NCI-H510A treated with DMSO at 0.1 percent for 48 hours (cell line): Measurements from ENCODE around the gene EXOC3.

Source experiments
- DNase-seq: peaks from one replicate; lab custom pipeline; 2025; lab: John Stamatoyannopoulos, UW

The EXOC3 gene

DNA sequence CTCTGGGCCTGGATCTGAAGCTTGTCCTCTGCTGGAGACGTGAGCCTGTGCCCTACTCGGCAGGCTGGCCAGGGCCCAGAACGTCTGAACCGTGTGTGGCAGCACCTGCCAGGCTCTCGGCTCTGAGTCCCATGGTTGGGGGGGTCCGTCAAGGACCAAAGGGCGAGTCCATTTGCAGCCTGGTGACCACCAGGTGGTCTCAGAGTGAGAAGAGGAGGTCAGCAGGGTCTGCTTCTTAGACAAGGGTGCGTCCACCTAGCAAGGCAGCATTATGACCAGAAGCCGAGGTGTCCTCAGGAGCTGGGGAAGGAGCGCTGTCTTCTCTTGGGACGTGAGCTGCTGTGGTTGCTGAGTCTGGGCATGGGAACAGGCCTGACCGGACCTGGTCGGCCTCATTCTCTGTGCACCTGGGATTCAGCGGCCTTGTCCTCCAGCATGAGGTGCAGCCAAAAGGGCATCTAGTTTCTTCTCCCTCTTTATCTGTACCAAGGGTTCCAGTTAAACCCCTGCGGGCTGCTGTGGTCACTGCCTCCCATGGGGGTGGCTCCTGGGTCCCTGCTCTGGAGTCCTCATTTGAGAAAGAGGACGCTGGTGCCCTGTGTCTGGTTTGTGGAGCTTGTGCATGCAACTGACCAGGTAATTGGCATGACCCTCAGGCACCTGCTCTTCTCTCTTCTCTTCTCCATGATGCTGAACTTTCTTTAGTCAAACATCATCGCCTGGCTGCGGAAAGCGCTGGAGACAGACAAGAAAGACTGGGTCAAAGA is 14.4 kb downstream of the EXOC3 start:
- no peak for DNase-seq

DNA sequence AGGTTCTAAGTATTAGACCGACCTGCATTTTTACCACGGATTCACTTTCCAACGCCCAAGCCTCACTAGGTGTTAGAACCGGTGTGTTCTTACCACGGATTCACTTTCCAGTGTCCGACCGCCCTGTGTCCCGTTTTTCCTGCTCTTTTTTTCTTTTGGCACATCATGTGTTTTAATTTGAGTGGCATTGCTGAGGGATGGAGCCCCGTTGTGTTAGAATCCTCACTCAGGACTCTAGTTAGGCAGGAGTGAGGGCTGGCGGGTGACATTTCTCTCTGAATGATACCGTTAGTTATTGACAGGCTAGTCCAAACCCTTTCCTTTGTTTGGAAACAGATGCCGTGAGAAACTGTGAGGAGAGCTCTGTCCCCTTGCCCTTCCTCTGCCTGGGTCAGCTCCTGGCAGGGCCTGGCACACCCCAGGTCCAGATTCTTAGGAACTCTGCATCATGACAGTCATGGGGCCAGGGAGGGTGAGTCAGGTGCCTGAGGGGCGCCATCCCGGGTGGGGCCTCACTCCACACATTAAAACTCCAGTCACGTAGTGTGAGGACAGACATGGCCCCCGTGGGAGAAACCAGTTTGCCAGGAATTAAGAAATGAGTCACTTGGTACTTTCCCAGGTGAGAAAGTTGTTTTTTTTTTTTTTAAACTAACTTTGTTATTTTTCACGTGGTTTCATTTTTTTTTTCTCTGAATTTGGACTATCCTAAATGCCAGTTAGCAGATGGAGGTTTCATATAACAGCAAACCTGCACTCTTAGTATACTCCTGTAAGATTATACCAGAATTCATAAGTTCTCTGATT is 15.8 kb downstream of the EXOC3 start:
- no peak for DNase-seq

DNA sequence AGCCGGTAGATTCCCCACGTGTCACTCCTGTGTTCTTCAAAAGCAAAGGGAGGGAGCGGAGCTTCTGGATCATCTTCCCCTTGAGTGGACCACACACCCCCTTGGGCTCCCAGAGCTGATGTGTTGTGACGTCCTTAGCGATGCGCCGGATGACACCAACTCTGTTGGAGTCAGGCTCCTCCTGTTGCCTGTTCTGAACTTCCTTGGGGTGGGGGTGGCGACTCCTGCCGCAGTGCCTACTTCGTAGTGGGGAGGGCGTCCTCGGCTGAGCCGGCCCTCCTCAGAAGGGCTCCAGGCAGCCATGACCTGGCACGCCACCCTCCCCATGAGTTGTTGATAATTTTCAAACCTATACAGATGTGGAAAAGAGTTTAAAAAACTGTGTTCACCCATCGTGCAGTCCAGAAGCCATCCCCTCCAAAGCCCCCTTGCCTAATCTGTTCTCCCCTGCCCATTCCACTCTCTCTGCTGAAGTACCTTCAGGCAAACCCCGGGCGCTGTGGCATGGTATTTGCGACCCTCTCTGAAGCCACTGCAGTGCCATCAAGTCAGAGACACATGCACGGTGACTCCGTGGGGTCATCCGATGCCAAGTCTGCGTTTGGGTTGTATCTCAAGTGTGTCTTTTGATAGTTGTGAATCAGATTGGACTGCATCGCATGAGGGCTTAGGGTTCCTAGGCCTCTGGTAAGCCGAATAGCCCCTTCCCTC is 16.7 kb downstream of the EXOC3 start:
- no peak for DNase-seq

DNA sequence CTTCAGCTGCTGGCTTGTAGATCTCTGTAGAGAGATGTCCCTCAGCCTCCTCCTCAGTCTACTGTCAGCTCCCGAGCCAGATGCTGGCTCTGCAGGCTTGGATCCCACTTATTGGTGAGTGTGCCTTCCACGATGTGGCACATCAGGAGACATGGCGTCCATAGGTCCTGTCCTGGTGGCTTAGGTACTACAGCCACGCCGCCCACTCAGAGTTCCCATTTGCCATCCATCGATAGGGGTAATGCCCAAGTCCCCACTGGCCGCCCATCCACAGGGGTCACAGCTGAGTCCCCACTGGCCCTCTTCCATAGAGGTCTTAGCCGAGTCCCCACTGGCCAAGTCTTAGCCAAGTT is 17.3 kb downstream of the EXOC3 start:
- no peak for DNase-seq

DNA sequence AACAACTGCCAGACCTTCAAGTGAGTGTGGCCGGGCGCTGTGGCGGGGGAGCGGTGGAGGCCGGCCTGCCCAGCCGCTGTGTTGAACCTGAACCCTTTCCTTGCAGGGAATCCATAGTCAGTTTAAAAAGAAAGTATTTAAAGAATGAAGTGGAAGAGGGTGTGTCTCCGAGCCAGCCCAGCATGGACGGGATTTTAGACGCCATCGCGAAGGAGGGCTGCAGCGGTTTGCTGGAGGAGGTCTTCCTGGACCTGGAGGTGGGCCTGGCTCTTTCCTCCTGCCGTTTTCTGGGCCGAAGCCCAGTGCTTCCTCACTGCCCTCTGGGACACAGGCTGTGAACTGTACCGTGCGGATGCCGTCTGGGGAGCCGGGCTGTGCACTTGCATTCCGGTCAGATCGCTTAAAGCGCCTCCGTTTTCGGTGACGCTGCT is 19.1 kb downstream of the EXOC3 start:
- DNase-seq = no peak

DNA sequence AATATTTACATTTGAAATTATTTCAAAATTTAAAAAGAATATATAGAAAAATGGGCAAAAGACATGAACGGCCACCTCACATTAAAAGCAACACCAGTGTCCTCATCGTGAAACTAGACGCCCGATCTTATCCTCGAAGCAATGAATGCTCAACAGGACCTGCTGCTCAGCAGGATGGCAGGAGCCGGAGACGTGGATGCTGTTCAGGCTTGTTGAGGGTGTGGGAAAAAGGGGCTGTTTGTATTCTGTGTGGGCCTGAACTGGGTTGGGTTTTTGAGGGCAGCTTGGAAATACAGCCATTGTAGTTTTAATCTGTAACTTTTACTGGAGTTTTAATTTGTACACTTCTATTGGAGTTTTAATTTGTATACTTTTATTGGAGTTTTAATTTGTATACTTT is 20.3 kb downstream of the EXOC3 start:
- no peak for DNase-seq

DNA sequence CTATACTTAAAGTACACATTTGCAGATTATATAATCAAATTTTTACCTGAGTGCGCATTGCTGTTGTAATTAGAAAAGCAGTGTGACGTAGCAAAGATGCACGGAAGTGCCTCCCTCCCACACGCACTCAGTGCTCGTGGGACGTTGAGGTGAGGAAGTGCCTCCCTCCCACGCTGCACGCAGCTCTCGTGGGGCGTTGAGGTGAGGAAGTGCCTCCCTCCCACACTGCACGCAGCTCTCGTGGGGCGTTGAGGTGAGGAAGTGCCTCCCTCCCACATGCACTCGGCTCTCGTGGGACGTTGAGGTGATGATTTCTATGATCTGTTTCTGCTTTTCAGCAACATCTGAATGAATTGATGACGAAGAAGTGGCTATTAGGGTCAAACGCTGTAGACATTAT is 21.0 kb downstream of the EXOC3 start:
- DNase-seq = no peak

DNA sequence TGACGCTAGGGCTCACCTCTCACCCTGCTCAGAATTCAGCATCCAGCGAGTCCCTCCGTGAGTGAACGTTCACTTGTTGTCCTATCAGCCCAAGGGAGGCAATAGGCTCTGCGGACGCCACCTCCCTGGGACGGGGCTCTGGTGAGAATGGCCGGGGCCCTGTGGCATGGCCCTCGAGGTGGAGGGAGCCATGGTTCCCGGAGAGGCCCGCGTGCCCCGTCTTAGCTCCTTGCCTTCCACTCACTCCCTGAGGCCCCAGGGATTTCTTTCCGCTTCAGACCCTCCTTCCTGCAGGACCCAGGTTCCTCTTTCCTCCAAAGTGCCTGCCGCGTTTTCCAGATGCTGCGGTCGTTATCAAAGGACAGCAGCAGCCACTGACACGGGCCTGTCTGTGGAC is 21.5 kb downstream of the EXOC3 start:
- no peak for DNase-seq

DNA sequence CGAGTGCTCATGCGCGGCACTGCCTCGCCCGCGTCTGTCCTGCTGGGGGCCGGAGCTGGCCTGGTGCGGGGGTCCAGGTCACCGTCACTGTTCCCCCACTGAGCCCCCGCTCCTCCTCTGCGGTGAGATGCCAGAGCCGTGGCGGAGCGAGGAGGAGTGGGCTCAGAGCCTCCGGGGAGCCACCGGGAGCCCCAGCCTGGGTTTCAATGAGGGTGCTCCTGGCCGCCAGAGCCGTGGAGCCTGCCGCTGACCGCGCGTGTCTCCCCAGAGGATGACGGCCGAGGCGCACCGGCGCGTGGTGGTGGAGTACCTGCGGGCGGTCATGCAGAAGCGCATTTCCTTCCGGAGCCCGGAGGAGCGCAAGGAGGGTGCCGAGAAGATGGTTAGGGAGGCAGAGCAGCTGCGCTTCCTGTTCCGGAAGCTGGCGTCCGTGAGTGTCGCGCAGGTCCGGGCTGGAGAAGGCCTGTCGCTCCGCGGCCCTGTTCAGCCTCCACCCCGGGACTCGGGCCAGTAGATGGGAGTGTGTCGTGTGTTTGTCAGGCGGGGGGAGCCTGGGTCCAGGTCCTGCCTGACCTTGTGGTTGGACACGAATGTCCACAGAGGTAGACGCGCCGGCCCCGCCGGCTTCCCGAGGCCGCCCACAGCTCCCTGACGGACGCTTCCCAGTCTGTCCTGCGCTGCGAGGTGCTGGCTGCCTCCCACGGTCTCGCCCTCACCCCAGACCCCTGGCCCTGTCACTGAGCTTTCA is 22.0 kb downstream of the EXOC3 start:
- DNase-seq = no peak

DNA sequence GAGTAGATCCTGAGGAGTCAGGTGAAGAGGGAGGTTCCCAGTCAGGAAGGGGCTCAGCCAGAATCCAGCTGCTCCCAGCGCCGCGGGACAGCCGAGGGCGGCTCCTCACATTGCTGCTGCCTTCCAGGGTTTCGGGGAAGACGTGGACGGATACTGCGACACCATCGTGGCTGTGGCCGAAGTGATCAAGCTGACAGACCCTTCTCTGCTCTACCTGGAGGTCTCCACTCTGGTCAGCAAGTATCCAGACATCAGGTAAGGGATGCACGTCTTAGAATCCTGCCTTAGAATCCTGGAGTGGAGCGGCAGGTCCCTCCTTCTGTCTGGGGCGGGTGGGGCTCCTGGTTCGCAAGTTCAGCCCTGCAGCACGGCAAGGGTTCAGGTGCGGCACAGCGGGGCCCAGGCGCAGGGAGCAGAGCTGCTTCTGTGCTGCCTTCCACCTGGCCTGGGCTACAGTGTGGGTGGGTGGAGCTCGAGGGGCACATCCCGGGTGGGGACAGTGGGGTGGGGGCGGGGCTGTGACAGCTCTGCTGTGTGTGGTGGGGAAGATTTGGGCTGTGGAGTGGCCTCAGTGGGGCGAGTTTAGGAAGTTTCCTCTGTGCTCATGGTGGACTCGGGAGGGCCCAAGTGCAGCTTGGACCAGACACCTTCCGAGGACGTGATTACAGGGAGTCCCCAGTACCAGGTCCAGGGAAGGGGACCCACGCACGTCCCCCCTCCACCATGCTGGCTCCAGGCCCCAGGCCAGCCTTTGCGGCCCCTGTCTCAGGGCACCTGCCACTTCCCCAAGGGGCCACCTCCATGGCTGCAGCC is 22.8 kb downstream of the EXOC3 start:
- DNase-seq = no peak

DNA sequence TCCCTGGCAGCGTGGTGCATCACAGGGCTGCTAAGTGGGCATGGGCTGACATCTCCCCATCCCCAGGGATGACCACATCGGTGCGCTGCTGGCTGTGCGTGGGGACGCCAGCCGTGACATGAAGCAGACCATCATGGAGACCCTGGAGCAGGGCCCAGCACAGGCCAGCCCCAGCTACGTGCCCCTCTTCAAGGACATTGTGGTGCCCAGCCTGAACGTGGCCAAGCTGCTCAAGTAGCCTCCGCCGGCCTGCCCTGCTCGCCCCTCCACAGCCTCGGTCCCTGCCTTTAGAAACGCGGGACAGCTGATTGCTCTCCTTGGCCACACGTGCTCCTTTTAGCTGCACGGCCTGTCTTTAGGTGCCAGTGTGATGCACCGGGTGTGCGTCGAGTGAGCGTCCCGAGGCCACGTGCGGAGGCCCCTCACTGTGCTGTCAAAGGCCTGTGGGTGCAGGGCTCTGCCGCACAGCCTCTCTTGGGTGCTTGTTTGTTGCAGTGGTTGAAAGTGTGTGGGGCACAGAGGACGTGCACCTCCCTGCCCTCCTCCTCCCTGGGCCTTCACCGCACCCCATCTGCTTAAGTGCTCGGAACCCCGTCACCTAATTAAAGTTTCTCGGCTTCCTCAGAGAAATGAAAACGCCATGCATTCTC is 23.8 kb downstream of the EXOC3 start:
- DNase-seq = no peak

DNA sequence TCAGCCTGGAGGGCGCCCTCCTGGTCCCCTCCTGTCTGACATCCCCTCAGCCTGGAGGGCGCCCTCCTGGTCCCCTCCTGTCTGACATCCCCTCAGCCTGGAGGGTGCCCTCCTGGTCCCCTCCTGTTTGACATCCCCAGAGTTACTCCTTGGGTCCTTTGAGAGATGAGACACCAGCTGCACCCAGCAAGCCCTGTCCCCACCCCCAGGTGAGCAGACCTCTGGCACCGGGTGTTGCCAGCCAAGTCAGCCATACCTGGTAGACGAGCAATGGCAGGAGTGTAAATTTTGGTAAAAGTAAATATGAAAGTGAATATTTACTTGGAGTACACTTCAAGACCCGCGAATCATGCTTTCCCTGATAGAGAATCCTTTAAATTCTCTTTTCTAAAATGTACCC is 25.4 kb downstream of the EXOC3 start:
- DNase-seq = no peak

DNA sequence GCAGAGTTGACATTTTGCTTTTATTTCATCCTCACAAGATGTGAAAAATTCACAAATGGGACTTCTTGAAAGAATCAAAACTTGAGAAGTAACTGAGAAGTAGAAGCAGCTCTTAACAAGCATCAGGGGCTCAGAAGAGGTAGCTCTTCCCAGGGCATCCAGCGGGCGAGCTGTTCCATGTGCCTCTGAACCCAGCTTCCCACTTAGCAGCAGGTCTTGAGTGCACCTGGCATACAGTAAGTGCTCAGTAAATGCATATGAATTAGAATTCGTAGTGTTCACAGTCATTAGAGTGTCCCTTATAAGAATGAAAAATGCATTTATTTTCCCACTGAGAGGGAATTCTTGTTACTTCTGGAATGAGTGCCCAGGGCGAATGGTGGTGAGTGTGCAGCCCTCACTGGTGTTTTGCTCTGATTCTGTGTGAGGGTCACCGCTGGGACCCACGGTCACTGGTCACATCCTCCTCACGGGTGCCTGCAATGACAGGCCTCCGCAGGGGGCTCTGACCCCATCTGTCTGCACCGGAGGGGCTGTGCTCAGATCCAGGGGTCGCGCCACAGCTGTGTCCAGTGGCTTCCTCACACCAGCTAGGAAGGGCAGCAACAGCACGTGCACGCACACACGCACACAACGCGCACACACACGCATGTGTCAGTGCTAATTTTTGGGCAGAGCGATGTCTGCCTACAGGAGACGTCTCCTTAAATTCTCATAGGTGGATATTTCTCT is 26.9 kb downstream of the EXOC3 start:
- DNase-seq = peak; percentile 22

DNA sequence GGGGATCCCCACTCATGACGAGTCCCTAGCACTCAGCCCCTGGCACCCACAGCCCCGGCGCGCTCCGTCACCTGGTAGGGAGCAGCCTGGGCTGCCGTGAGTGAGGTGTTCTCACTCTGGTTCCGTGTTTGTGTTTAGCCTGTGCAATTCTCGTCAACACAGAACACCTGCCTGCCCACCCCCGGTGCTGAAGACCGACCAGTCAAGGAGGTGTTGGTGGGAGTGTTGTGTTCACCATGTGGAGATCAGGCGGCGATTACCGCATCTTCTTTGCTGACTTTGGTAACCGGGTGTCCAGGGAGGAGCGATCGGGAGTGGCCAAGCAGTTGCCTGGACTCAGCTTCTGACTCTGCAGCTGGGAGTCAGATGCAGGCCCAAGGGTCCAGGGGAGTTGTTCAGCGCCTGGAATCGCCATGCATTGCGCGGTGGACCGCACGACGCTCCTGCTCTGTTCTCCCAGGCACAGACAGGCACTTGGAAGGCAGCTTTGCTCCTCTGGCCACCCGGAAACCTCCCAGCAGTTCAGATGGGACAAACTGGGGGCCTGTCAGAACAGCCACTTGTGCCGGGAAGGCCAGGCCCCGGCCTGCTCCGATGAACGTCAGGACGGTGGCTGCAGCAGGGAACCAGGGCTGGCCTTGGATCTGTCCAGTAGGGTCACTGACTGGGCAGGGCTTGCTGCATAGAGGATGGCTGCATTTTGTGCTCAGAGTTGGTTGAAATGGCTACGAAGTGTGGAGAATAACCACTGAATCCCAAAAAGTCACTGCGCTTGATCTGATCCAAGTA is 28.2 kb downstream of the EXOC3 start:
- DNase-seq = peak; percentile 42

DNA sequence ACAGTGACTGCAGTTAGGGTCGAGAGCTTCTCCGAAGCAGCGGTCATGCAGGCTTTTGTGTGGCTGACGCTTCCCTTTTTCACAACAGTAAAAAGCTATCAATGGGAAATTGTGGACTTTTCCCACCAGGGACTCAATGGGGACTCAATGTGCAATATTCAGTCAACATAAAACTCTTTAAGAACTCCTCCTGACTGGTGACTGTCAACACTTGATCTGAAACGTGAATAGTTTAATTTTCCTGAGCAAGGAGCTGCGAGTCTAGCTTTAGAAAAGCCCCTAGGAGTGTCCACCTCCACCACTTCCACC is 28.7 kb downstream of the EXOC3 start:
- peak; percentile 53 for DNase-seq

DNA sequence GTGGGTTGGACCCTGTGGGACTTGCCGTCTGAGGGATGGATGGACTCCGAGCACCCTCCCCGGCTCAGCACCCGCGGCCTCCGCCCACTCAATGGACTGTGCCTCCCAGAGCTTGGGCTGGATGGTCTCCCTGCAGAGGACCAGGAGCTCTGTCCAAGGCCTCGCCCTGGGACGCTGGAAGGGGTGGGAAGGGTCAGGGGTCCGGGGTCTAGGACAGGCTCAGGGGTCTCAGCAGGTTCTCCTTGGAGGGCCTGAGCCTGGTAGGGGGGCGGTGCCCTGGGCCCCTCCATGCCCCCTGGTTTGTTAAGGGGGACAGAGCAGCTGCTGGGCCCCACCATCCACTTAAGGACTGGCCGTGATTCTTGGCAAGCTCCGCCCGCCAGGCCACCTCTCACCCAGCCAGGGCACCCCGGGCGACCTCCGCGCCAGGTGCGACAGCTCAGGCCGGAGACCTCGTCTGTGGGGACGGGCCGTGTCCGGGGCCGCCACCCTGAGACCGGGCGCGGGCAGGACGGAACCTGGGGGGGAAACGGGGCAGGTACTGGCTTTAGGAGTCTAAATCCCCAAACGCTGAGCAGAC is 29.2 kb downstream of the EXOC3 start:
- DNase-seq = peak; percentile 53

DNA sequence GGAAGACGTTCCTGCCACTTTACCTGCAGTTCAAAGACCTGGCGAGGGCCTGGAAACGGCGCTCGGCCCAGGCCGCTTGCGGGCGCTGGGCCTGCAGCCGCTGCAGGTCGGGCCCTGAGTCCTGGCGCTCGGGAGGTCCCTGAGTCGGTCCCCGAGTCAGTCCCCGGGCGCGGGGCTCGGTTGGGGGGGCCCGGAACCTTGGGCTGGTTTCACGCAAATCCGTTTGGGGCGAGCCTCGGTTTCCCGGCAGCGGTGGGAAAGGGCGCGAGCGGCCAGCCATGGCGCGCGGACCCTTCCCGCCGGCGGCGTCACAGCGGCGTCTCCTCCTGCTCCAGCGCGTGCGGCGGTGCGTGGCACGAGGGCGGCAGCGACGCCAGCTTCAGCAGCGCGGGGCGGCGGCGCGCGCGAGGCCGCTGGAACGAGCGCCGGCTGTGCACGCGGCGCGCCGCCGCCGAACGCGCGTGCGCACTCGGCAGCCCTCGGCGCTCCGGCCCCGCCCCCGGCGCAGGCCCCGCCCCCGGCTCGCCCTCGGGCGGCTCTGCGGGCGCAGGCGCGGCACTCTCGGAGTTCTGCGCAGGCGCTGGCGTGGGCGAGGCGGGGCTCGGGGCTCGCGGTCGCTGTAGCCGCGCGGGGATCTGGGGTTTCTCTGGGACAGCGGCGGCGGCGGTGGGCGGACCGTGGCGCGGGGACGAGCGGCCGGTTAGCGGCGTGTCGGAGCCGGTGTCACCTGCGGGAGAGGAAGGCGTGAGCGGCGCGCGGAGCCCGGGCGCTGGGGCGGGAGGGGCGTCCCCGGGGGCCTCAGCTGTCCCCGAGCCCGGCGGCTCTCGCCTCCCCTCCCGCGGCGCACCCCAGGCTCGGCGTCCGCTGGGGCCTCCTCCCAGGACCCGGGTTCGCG is 29.9 kb downstream of the EXOC3 start:
- DNase-seq = peak; percentile 95

DNA sequence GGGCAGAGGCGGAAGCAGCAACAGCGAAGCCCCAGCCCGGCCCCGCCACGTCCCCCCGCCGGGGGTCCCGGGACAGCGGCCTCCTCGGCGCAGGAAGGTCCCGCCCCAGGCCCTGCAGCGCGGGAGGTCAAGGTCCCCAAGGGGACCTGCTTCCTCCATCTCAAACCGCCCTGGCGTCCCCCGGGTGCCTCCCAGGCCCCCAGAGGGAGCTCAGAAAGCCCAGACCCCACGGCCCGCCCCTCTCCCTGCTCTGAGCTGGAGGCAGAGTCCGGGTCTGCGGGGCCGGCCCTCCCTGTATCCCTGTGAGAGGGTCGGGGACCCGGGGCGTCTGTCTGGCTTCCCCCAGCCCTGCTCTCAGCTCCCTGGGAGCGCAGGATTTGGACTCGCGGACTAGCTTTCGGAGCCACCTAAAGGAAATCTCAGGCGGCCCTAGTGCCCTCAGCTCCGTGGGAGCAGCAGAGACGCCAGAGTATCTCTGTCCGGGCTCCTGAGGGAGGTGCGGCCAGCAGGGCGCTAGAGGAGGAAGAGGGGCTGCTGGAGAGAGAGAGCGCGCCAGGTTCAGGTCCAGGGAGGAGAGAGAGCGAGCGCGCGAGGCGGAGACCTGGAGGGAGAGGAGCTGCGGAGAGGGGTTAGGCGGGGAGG is 30.7 kb downstream of the EXOC3 start:
- DNase-seq = peak; percentile 86
